ACHN (cell line): ENCODE measurements around the gene C1QTNF2.

ENCODE experiments used
- DNase-seq: peaks from one replicate; pipeline ENCODE4 v3.0.0-alpha.2; 2015
- in situ Hi-C: cut with HindIII; loops from 2 replicates; pipeline ENCODE4 v1.10.0; 2017; ENCODE audit warnings: low sequenced_read_pairs, low pct_ligation_motif_present, low pct_unique_long_range_greater_than_20kb

C1QTNF2 gene, protein sequence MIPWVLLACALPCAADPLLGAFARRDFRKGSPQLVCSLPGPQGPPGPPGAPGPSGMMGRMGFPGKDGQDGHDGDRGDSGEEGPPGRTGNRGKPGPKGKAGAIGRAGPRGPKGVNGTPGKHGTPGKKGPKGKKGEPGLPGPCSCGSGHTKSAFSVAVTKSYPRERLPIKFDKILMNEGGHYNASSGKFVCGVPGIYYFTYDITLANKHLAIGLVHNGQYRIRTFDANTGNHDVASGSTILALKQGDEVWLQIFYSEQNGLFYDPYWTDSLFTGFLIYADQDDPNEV

DNA sequence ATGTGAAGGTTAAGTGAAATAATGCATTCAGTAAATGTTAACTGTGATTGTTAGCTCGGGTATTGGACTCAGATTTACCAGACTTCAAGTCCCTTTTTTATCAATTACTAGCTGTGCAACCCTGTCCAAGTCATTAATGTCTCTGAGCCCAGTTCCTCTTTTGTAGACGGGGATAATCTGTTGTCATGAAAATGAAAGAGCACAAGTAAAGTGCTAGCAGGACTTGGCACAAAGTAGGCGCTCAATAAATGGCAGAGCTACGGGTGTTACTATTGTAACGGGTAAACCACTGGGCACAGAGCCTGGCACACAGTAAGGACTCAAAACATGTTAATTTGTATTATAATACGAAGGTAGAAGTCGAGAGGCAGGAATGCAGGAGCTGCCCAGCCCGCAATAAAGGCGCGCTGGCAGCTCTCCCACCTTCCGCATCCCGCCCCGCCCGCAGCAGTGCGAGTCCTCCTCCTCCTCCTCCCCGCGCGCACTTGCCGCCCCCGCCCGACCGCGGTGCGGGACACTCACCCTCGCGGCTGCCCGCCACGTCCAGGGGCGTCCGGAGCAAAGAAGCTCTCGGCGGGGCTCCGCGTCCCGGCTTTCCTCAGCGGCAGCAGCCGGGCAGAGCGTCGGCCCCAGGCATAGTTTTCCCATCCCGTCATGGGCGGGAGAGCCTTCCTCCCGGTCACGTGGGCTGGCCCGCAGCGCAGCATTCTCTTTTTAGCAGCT lies at the start of gene C1QTNF2:
TSS of gene C1QTNF2 (minus strand) at position 637 of the 723 bp plus-strand sequence. CDS start 15,615 bp downstream, outside the sequence.
- peak; percentile 27 for DNase-seq
- in situ Hi-C loops: no loop called here

DNA sequence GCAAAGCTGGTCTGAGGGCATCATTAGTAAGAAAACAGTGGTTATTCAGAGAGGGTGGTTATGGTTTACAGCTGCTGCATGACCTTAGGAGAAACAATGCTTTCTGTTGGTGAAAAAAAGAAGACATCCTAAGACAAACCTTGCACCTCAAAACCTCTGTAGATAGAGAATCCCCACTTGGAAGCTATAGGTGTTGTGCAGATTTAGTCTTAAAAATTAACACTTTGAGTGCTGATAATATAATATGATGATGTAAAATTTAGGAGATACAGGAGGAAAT lies 49.8 kb upstream of the C1QTNF2 start:
- in situ Hi-C loops: no loop called here
- DNase-seq: no peak

DNA sequence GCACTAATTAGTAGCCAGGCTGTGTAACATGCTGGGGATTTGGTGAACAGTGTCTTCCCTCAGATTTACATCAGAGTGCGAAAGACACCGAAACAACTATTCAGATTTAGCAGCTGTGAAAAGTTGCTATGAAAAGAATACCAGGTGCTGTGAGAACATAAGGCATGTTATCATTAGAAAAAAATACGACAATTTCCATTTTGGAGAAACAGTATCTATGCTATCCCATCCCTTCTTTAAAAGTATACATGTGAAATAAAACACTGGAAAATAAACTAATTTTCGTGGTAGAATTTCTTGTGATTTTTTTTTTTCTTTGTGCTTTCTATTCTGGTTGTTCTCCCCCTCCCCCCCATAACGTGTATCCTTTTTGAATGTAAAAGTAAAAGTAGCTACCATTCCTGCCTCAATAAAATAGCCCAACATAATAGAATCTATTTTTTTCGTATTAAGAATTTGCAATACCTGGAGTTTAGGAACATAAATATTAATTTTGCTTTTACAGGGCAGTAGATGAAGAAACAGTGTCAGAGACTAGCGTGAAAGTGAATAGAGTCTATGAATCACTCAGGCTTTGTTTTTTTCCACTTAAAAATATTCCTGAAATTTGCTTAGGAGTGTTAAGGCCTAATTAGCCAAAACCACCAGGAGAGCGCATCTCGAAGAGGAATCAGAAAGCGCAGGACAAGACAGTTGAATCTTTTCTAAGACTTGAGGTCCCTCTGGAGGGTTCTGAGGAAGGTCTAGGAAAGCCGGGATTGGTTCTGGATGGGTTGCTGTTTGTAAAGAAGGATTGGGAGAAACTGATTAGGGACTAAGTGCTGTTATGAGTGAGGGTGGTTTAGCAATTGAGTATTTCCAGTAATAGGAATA lies 49.3 kb upstream of the C1QTNF2 start:
- in situ Hi-C loops: no loop called here
- DNase-seq: peak; percentile 4

DNA sequence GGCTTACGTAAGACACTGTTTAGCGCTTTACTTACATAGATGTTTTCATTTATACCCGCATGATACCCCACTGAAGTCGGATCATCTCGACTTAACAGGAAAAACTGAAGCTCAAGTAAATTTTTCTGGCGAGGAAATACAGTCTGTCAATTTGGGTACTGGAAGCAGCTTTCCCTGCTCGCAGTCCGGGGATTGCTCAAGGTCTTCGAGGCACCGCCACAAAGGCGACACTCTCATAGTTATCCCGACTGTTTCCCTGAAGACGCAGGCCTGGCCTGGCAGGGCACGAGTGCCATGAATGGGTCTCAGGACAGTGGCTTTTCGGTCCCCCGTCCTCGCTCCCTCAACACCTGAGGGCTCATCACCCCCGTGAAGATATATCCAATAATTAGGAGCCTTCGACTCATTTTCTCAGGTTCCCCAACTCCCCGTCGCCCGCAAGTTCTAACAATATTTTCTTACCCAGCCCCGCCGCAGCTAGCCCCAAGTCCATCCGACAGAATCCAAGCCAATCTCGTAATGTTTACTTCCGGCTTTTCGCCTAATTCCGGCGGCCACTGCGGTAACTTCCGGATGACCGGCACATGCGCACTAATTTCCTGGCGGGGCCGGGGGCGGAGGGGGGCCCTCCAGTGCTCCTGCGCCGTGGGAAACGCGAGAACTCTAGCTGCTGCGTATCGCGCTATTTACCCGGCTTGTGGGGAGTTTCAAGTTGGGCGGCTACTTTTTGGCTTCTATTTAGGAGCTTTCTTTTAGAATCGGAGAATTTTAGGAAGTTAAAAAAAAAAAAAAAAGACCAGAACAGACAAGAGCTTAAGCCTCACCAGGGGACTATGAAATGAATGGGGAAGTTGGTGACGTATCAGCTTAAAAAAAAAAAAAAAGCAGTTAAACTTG lies 48.4 kb upstream of the C1QTNF2 start, which contains the start of gene SLU7:
TSS of gene SLU7 (minus strand) at position 521 of the 897 bp plus-strand sequence. CDS start 3,787 bp downstream, outside the sequence.
- in situ Hi-C loops: no loop called here
- peak; percentile 93 for DNase-seq

DNA sequence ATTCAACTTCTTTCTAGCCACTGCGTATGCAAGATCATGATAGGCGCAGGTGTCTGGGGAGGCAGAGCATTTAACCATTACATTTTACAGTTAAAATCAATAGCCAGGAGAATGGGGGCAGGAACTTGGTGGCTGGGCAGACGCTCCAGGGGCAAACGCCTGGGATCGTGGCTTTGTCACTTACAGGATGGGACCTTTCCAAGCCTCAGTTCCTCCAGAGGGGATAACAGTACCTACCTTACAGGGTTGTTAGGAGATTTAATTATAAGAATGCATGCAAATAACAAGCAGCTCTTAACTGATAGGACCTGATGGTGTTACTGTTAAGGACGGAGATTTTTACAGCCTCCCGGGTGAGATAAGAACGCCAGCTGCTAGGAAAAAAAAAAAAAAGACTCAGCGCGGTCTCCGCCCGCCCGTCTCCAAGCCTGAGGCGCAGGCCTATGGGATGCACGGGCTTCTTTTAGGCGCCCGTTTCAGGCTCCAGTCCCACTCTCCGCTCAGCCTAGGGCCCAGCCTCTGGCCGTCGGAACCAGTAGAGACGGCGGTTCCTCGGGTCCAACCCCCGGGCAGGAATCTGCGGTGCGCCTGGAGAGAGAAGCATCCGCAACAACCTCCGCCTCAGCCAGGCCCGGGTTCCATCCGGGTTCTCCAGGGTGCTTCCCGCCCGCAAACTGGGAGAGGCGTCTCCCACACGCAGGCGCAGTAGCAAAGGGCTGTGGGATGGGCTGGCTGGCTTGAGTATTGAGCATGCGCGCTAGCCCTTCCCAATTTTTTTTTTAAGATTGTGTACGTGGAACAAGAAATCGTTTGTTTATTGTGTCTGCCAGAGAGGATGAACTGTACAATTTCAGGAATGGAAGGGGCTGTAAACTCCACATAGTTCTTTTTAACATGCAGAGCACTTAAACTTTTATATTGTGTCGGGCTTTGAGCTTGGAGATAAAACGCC lies 29.3 kb upstream of the C1QTNF2 start, which contains the start of gene FAM200C:
TSS of gene FAM200C (minus strand) at position 653 of the 952 bp plus-strand sequence. CDS start 4,564 bp downstream, outside the sequence.
- in situ Hi-C loops: no loop called here
- peak; percentile 91 for DNase-seq

DNA sequence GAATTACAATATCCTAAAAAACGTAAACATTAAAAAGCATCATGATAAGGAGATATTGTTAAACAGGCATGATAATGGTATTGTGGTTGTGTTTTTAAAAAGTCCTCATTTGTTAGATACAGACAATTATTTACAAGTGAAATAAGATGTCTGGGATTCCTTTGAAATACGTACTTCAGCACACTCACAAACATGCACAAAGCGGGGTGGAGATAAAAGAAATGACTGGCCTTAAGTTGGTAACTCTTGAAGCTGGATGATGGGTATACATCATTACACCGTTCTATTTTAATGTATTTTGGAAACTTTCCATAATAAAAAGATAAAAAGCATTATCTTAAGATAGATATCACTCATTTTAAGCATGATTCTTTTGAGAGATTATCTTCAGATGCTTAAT lies 28.4 kb upstream of the C1QTNF2 start:
- in situ Hi-C loops: no loop called here
- DNase-seq: no peak

DNA sequence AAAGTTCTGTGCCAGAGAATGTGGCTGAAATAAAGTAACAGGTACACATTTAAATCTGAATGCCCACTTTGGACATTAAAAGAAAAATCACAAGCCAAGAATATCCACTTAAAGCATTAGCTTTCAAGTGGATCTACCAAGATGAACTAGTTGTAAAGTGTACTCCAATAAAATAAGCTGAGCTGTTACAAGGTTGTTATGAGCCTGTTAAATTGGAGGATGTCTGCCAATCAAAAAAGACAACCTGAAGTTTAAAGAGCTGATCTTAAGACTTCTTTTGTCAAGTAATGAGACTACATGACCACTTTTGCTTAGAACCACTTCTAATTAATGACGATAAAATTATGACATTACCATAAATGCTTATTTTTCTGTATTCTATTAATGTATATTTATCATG lies 27.1 kb upstream of the C1QTNF2 start:
- DNase-seq: no peak
- in situ Hi-C loops: no loop called here

DNA sequence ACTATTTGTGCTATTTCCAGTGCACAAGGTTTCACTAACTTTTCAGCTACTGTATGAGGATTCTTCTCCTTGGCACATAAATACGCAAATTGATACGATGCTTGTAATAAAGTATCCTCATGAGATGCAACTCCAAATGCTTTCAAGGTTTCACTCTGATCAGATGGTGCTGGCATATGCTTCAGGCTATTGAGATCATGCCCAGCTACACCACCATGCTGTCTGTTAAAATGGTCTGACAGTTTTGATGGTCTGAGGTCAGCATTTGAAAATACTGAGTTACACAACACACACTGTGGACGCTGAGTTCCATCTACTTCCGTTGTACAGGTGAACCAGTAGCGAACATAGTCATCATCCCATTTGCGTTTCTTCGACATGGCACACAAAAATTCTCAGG lies 24.7 kb upstream of the C1QTNF2 start:
- DNase-seq: no peak
- in situ Hi-C loops: no loop called here

DNA sequence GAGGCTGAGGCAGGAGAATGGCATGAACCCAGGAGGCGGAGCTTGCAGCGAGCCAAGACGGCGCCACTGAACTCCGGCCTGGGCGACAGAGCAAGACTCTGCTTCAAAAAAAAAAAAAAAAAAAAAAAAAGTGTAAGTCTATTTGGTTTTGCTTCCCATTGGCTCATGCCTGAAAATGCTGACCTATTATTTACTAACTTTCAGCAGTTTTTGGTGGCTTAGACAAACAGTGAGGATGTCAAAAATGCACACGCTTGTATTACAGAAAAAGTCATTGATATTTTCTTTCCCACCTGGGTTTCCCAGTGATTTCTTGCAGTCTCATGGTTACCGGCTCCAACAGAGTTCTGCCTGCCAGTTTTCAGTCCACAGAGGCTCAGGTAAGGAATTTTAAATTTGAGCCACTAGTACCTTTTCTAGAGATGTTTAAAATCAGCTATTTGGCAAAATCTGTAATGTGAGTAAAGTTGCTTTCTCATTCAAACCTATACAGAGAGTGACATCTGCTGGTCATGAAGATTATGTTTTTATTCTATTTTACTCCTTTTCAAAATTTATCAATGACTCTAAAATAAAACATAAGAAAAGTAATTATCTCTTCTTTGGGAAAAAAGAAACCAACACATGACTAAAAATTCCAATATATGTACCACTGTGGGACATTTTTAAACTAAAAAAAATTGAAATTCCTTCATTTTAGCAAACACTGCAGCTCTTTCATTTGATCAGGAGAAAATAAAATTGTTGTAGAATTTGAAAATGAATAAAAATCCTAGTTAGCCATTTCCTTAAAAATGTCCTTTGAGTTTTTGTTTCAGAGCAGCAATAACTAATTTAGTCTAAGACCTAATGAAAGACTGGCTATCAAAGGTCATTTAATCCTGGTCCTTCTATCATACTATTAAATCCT lies 20.6 kb upstream of the C1QTNF2 start:
- in situ Hi-C loops: no loop called here
- peak; percentile 31 for DNase-seq

DNA sequence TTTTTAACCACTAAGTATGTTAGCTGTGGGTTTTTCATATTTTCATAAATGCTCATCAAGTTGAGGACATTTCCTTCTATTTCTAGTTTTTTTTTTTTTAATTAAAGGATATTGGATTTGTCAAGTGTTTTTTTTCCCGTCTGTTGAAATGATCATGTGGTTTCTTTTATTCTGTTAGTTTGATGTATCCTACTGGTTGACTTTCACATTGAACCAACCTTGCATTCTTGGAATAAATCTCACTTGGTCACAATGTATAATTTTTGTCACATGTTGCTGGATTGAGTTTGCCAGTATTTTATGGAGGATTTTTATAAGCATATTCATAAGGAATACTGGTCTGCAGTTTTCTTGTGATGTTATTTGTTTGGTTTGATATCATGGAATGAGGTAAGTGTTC lies 17.0 kb upstream of the C1QTNF2 start:
- in situ Hi-C loops: no loop called here
- DNase-seq: no peak

DNA sequence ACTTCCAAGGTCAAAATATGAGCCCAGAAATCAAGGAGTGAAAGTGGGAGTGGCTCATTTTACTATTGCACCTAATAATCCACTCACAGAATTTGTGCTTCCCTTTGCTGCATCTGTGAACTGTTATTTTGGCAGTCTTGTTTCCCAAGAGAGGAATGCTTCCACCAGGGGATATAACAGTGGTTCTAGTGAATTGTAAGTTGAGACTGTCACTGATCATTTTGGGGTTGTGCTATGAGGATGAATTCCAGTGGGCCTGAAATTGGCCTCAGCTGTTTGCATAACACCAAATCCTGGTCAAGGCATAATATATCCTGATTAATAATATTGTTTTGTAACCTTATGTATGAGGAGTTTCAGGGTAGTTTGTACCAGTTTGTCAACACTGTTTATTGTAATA lies 15.1 kb upstream of the C1QTNF2 start:
- in situ Hi-C loops: no loop called here
- no peak for DNase-seq

DNA sequence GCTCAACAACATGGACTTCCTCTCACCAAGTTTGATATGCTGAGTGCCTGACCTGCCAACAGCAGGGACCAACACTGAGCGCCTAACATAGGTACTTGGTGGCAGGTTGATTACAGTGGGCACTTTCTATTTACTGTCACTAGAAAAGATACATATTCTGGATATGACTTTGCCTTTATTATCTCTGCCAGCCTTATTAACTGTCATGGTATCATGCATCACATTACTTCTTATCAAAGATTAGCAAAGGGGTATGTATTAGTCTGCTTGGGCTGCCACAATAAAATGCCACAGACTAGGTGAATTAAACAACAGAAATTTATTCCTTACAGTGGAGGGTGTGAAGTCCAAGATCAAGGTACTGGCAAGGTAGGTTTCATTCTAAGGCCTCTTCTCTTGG lies 14.3 kb upstream of the C1QTNF2 start:
- no peak for DNase-seq
- in situ Hi-C loops: no loop called here

DNA sequence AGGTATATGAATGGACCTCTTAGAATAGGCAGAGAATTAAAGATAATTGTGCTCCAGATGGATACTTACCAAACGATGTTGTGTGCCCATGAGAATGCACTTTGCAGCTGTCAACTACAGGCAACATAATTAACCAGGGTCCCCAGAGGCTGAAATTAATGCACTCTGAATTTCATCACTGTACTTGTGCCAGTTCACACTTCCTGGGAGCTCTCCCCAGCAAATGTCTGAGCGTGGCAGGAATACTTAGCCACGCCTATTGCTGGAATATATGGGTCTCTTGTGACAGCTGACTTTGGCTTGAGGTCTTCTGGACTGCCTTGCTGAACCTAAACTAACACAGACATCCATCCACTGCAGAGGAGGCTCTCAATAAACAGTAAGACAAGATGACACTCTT lies 11.9 kb upstream of the C1QTNF2 start:
- no peak for DNase-seq
- in situ Hi-C loops: no loop called here

DNA sequence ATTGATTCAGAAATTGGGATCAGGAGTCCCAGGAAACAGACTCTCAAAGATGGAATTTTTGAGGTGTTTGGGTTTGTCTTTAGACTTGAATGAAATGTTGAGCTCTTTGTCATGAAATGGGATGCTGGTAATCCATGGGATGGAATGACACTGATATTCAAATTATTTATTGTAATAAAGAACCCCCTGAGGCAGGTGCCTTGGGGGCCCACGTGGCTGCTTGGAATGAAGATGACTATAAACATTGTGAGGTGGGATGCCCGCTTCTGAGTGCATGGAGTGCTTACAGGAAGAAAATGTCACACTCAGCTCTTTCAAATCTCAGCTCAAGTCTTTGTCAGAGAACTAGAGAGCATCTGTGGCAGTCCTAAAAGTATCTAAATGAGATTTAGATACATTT lies 9.6 kb upstream of the C1QTNF2 start:
- no peak for DNase-seq
- in situ Hi-C loops: no loop called here

DNA sequence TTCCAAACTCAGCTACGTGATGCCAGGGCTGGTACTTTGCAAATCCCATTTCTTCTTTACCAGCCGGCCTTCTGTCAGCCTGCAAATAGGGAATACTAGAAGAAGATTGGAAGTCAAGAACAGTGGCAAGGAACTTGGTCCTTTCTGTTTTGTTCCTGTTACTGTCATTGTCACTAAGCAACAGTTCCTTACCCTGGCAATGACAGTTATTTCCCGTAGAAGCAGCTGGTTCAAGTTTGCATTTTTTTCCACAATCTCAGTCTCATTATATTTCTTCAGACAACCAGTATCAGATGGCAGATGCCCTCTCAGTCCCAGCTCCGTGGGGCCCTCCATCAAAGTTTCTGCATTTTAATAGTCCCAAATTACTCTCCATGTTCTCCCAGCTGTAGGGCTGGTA lies 9.1 kb upstream of the C1QTNF2 start:
- DNase-seq: no peak
- in situ Hi-C loops: no loop called here

DNA sequence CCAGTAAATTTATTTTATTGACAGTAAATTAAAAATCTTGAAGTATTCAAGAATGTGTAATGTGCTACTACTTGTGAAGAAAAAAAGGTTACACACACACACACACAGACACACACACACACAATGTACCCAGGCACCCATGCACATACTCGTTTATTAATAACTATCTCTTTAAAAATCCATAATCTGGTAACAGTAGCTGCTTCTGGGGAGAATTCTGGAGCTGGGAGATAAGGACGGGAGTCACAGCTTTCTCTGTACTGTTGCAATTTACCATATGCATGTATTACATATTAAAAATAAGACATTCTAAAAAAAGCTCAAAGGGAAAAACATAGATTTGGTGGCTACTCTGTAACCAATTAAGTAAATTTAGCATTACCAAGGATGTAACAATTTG lies 7.9 kb upstream of the C1QTNF2 start:
- DNase-seq: no peak
- in situ Hi-C loops: no loop called here
